Activated naive CD8-positive, alpha-beta T cell treated with anti-CD3 and anti-CD28 coated beads, Interleukin-2, amount 50 U/mL, for 16 hours (primary cell): Measurements from ENCODE around the gene ANKRD60.

Experiments
- DNase-seq: peaks from one replicate; pipeline ENCODE4 v3.0.0-alpha.2; 2020; ENCODE audit warnings: low read depth, low spot score

Gene ANKRD60

GRCh38 chr20:58245181-58245891 lies 16.9 kb upstream of the ANKRD60 start:
- DNase-seq, result no peak

- no peak for DNase-seq
Measured at GRCh38 chr20:58244517-58245030, 16.1 kb upstream of the ANKRD60 start.

GRCh38 chr20:58243653-58244410 lies 15.4 kb upstream of the ANKRD60 start:
- DNase-seq, result no peak

- DNase-seq, result no peak
Measured at GRCh38 chr20:58242824-58243223, 14.4 kb upstream of the ANKRD60 start.

GRCh38 chr20:58241766-58242465 lies 13.5 kb upstream of the ANKRD60 start:
- DNase-seq, result no peak

- no peak for DNase-seq
Measured at GRCh38 chr20:58240471-58240870, 12.0 kb upstream of the ANKRD60 start.

GRCh38 chr20:58239216-58239615 lies 10.8 kb upstream of the ANKRD60 start:
- DNase-seq, result no peak

GRCh38 chr20:58238490-58238889 lies 10.0 kb upstream of the ANKRD60 start:
- DNase-seq, result no peak

GRCh38 chr20:58237318-58238132 lies 9.1 kb upstream of the ANKRD60 start:
- DNase-seq, result no peak

- DNase-seq, result peak; percentile 71
Measured at GRCh38 chr20:58236612-58237317, 8.3 kb upstream of the ANKRD60 start.

GRCh38 chr20:58235010-58235409 lies 6.6 kb upstream of the ANKRD60 start:
- DNase-seq, result no peak

GRCh38 chr20:58233881-58234528 lies 5.6 kb upstream of the ANKRD60 start:
- DNase-seq, result peak; percentile 17

- no peak for DNase-seq
Measured at GRCh38 chr20:58233393-58233792, 4.9 kb upstream of the ANKRD60 start.

- no peak for DNase-seq
Measured at GRCh38 chr20:58231683-58232082, 3.2 kb upstream of the ANKRD60 start.

GRCh38 chr20:58229198-58229798 lies 845 bp upstream of the ANKRD60 start:
- no peak for DNase-seq

- no peak for DNase-seq
Measured at GRCh38 chr20:58228103-58228483, 360 bp downstream of the ANKRD60 start.

GRCh38 chr20:58227391-58228102 lies 906 bp downstream of the ANKRD60 start:
- DNase-seq, result no peak

- DNase-seq, result no peak
Measured at GRCh38 chr20:58225452-58226200, 2.8 kb downstream of the ANKRD60 start.

- no peak for DNase-seq
Measured at GRCh38 chr20:58224974-58225373, 3.5 kb downstream of the ANKRD60 start.
